GM12878 (cell line): ENCODE results near the gene PTPRN2. TPM values are rescaled to one million over a fixed set of nuclear protein-coding genes. Genes with fewer than 3 reads are reported as not detected.

Experiments used
- ATAC-seq: fragments of 200-7000 bp; cut with Tn5 transposase; 3 replicates; pipeline ENCODE4 v1.9.1; 2020; ENCODE audit warnings: mild to moderate bottlenecking, moderate library complexity
- BruUV-seq: library from RNA; stranded (reverse); fragments of 400-500 nt; replicated peaks from 2 replicates; lab custom pipeline; 2021; lab: Mats Ljungman, UMichigan
- CTCF ChIA-PET: fragments of 300-600 bp; sonication (Branson Sonifier 250); formaldehyde crosslinking; extraction: SDS; loops from one replicate; lab custom pipeline; 2021; ENCODE audit warnings: inconsistent platforms; lab: Yijun Ruan, JAX
- POLR2A ChIA-PET: fragments of 350-600 bp; formaldehyde crosslinking; extraction: SDS; loops from one replicate; lab custom pipeline; 2021; ENCODE audit warnings: inconsistent platforms; lab: Charles Lee
- RAD21 ChIA-PET: fragments of 300-600 bp; sonication (Branson Sonifier 250); formaldehyde crosslinking; loops from one replicate; lab custom pipeline; 2023; ENCODE audit warnings: antibody characterized with exemption; ENCODE audit not compliant: unreplicated experiment; lab: Charles Lee
- SMC1A ChIA-PET: fragments of 300-600 bp; sonication (Branson Sonifier 250); formaldehyde crosslinking; loops from one replicate; lab custom pipeline; 2023; ENCODE audit not compliant: unreplicated experiment, uncharacterized antibody; lab: Charles Lee
- DNase-seq: peaks from one replicate; pipeline ENCODE4 v3.0.0-alpha.2; 2011; ENCODE audit warnings: low read depth, low spot score
- FAIRE-seq: peaks from 3 replicates; lab custom pipeline; 2011; peaks lifted over from hg19 to GRCh38; lab: Jason Lieb, UNC
- H2AFZ ChIP-seq: 2 replicates; pipeline ENCODE4 v1.6.0; 2011; ENCODE audit warnings: low read depth, low read length, control low read depth; ENCODE audit not compliant: control insufficient read depth
- H3K27ac ChIP-seq: 2 replicates; pipeline ENCODE4 v1.5.1; 2011; ENCODE audit warnings: control low read depth; ENCODE audit not compliant: control insufficient read depth, insufficient read depth
- H3K27me3 ChIP-seq, 2 experiments: replicated peaks in 1 of 2; 2 replicates each; pipeline versions ENCODE4 v1.6.0 to v1.6.1; 2011; ENCODE audit warnings: low read length in 1 of 2; ENCODE audit not compliant: control insufficient read depth in 2 of 2, insufficient read depth in 2 of 2
- H3K36me3 ChIP-seq, 2 experiments: 2 replicates each; pipeline ENCODE4 v1.5.1; 2011; ENCODE audit warnings: low read length in 1 of 2; ENCODE audit not compliant: control insufficient read depth in 2 of 2, insufficient read depth in 2 of 2
- H3K4me1 ChIP-seq: 2 replicates; pipeline ENCODE4 v1.6.1; 2011; ENCODE audit warnings: mild to moderate bottlenecking, low read length, moderate library complexity, mixed read lengths; ENCODE audit not compliant: control insufficient read depth, insufficient read depth
- H3K4me2 ChIP-seq: 2 replicates; pipeline ENCODE4 v1.6.0; 2011; ENCODE audit warnings: control low read depth; ENCODE audit not compliant: control insufficient read depth, insufficient read depth
- H3K4me3 ChIP-seq: fragments of 200-600 bp; sonication (generic); 2 replicates; pipeline ENCODE4 v1.5.1; 2016
- H3K79me2 ChIP-seq: 2 replicates; pipeline ENCODE4 v1.6.0; 2011; ENCODE audit warnings: low read length; ENCODE audit not compliant: control insufficient read depth, insufficient read depth
- H3K9ac ChIP-seq: 2 replicates; pipeline ENCODE4 v1.8.0; 2011; ENCODE audit warnings: low read length, control low read depth, mixed read lengths; ENCODE audit not compliant: control insufficient read depth, insufficient read depth
- H3K9me3 ChIP-seq: replicated peaks from 3 replicates; pipeline ENCODE4 v1.5.1; 2011; ENCODE audit warnings: mild to moderate bottlenecking, low read length; ENCODE audit not compliant: control insufficient read depth, insufficient read depth
- H4K20me1 ChIP-seq: 2 replicates; pipeline ENCODE4 v1.6.0; 2011; ENCODE audit not compliant: control insufficient read depth, insufficient read depth
- BCL3 ChIP-seq: IDR thresholded peaks from 2 replicates; pipeline ENCODE4 v1.6.1; 2011; ENCODE audit warnings: borderline replicate concordance, low read depth, mild to moderate bottlenecking, moderate library complexity, low read length; ENCODE audit not compliant: insufficient read depth, poor library complexity, severe bottlenecking
- CHD2 ChIP-seq: IDR thresholded peaks from 2 replicates; pipeline ENCODE4 v1.6.1; 2011; ENCODE audit warnings: low read depth, low read length, improper control_type of control experiment, borderline replicate concordance
- MXI1 ChIP-seq: fragments of 150-350 bp; IDR thresholded peaks from 2 replicates; pipeline ENCODE4 v1.6.1; 2011; ENCODE audit warnings: low read depth, mild to moderate bottlenecking, inconsistent platforms, low read length, improper control_type of control experiment
- NFYB ChIP-seq: IDR thresholded peaks from 2 replicates; pipeline ENCODE4 v1.6.1; 2011; ENCODE audit warnings: low read depth, mild to moderate bottlenecking, low read length, improper control_type of control experiment, moderate library complexity; ENCODE audit not compliant: insufficient read depth
- NKRF ChIP-seq: fragments of 450-650 bp; conservative IDR thresholded peaks from 2 replicates; pipeline ENCODE4 v1.6.1; 2017; ENCODE audit warnings: mild to moderate bottlenecking, moderate library complexity
- NR2C2 ChIP-seq: IDR thresholded peaks from 2 replicates; pipeline ENCODE4 v1.6.1; 2011; ENCODE audit warnings: borderline replicate concordance, low read depth; ENCODE audit not compliant: control insufficient read depth, insufficient read length
- POU2F2 ChIP-seq: IDR thresholded peaks from 3 replicates; pipeline ENCODE4 v1.6.1; 2011; ENCODE audit warnings: low read depth, mild to moderate bottlenecking, low read length, borderline replicate concordance
- RBBP5 ChIP-seq: fragments of 200-600 bp; sonication (generic); conservative IDR thresholded peaks from 2 replicates; pipeline ENCODE4 v1.6.1; 2016
- SMC3 ChIP-seq: IDR thresholded peaks from 2 replicates; pipeline ENCODE4 v1.6.1; 2011; ENCODE audit warnings: low read length, improper control_type of control experiment, borderline replicate concordance
- TARDBP ChIP-seq: IDR thresholded peaks from 2 replicates; pipeline ENCODE4 v1.6.1; 2016; ENCODE audit warnings: borderline replicate concordance
- YY1 ChIP-seq: IDR thresholded peaks from 2 replicates; pipeline ENCODE4 v1.6.1; 2011; ENCODE audit warnings: low read depth, mild to moderate bottlenecking, low read length
- ZBTB40 ChIP-seq: fragments of 450-650 bp; IDR thresholded peaks from 2 replicates; pipeline ENCODE4 v1.6.1; 2016; ENCODE audit warnings: mild to moderate bottlenecking, moderate library complexity, borderline replicate concordance
- ZNF274 ChIP-seq: IDR thresholded peaks from one replicate; pipeline ENCODE4 v1.8.0; 2011; ENCODE audit not compliant: insufficient read length, insufficient read depth
- WGBS: methylation state at CpG from one replicate; pipeline ENCODE4 v1.1.6; 2016; ENCODE audit warnings: low lambda C conversion rate; ENCODE audit not compliant: insufficient replicate concordance, insufficient coverage; ENCODE audit errors: missing lambda C conversion rate; 5-methylcytosine and 5-hydroxymethylcytosine counted together
- in situ Hi-C: fragments of 300-500 bp; cut with MboI; formaldehyde crosslinking; loops from 9 replicates; pipeline ENCODE4 v1.14.3; 2018; ENCODE audit warnings: mixed read lengths
- intact Hi-C: fragments of 100-400 bp; cut with micrococcal nuclease; formaldehyde crosslinking; loops from one replicate; pipeline ENCODE4 v1.14.2; 2022; ENCODE audit not compliant: unreplicated experiment
- polyA plus RNA-seq, 11 experiments: library from polyadenylated mRNA; depleted of rRNA in 4 of 11; unstranded in 6 of 11; stranded (reverse) in 5 of 11; fragments of >200 nt; fragmentation: Nextera tagmentation in 4 of 11; fragmentation: Illumina TruSeq in 1 of 11; extraction: Ambion mirVana in 4 of 11; extraction: Trizol in 1 of 11; gene quantifications; 1 replicate in 1 of 11; 2 replicates in 10 of 11; pipeline versions ENCODE4 v1.2.1 to v1.2.3, GENCODE V29; 2011 to 2016; ENCODE audit warnings: inconsistent platforms in 2 of 11, missing spikeins in 2 of 11, low read depth in 1 of 11
- total RNA-seq, 4 experiments: library from RNA; depleted of rRNA in 3 of 4; stranded (reverse); fragments of >200 nt in 3 of 4; fragmentation: Illumina TruSeq in 1 of 4; extraction: Trizol in 1 of 4; gene quantifications; 2 replicates each; pipeline versions ENCODE4 v1.2.1 to v1.2.3, GENCODE V29; 2013 to 2021

PTPRN2 gene
- total and polyA plus RNA-seq, 10 of the 15 experiments (the other 5 are each of a cell fraction or from before 2014, with no cell fraction given) = 5.4 TPM; not detected in 9

GRCh38 chr7:158432369-158433341 is 155.0 kb downstream of the PTPRN2 start:
- FAIRE-seq = no peak
- SMC1A ChIA-PET = no interaction called here
- Histone ChIP-seq H3K9me3 (no peaks in the 10 kb centered on the region; the same call in 2 of the 3 replicates), H4K20me1 (no peaks in the 10 kb centered on the region), H3K9ac (no peak overlapping the region), H3K4me2 (no peak overlapping the region), H3K4me3 (no peak overlapping the region), H3K36me3 (no peaks in the 10 kb centered on the region), H3K27me3 (no peaks in the 10 kb centered on the region), H2AFZ (no peak overlapping the region), H3K79me2 (no peaks in the 10 kb centered on the region), H3K4me1 (no peaks in the 10 kb centered on the region), H3K27ac (no peak overlapping the region)
- in situ Hi-C loops (no loop called here), intact Hi-C loops (no loop called here)
- BruUV-seq = no TSS peak
- no peak for ATAC-seq
- RAD21 ChIA-PET = no interaction called here
- POLR2A ChIA-PET = no interaction called here
- WGBS = 5% methylated on average over 17 of the region's 17 CpGs
- DNase-seq = no peak
- CTCF ChIA-PET = no interaction called here
- TF ChIP-seq CHD2 (no peak), NR2C2 (no peak), ZNF274 (no peak), ZBTB40 (no peak), POU2F2 (no peak), TARDBP (no peak), NKRF (no peak), MXI1 (no peak), YY1 (no peak), RBBP5 (no peak), BCL3 (no peak), SMC3 (no peak), NFYB (no peak)
